ENCODE data around the gene STARD10. TPM values are rescaled to one million over a fixed set of nuclear protein-coding genes. Genes with fewer than 3 reads are reported as not detected.

Gene STARD10
- total and polyA plus RNA-seq, 9 of the 15 experiments (the other 6 are each of a cell fraction or from before 2014, with no cell fraction given): 0.15 to 52.9 (median 32.3) TPM

DNA sequence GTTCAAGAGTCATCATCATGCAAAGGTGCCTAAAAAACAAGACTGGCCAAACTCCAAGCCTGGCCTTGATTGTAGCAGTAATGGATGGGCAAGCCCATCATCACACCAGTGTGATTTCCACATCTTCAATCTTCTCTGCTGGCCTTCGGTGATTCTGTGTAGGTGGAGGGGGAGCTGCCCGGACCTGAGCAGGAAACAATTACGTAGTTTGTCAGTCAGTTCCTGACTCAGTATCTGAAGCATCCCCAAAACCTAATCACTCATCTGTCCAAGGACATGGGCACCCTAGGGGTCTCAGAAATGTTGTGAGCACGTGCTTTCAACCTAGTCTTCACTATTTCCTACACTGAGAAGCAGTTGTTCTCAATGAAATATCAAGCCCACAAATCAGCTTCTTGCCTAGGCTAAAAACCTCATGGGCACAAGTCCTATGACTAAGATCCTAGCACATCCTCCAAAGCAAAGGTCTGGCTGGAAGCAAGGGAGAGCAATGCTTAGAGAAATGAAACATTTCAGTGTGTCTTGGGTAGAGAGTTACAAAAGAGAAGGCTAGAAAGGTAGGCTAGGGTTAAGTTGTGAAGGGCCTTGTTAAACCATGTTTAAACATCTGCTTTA, 45.0 kb upstream of the STARD10 start:
- intact Hi-C loops (cut with micrococcal nuclease) (loop anchor here (10.0 kb wide), 1 partner anchor 254 kb away; no protein-coding TSS in a partner anchor), in situ Hi-C loops (cut with MboI) (no loop called here)
- no peak overlapping the region for H3K4me2 ChIP-seq (ENCODE audit: insufficient read depth, low read length)
- H3K27me3 ChIP-seq (ENCODE audit: control insufficient read depth in 2 of 2, insufficient read depth in 2 of 2, low read length in 2 of 2): no peaks in the 10 kb centered on the region
- H3K79me2 ChIP-seq (ENCODE audit: control insufficient read depth, insufficient read depth, low read length): no peaks in the 10 kb centered on the region
- ChIA-PET POLR2A (no interaction called here), CTCF (ENCODE audit: low intra/inter-chr PET ratio) (no interaction called here)
- no peaks in the 10 kb centered on the region for H3K9me3 ChIP-seq (replicated peaks; ENCODE audit: control insufficient read depth, insufficient read depth, low read depth, low read length)
- FAIRE-seq (no peak), ATAC-seq (no peak), DNase-seq (ENCODE audit: extremely low read depth in 1 of 4, low spot score in 3 of 4) (no peak)
- peaks cover 12% of the 10 kb centered on the region; the same call in 1 of the 3 replicates for H3K36me3 ChIP-seq (ENCODE audit: control insufficient read depth, insufficient read depth, low read length)
- H3K4me1 ChIP-seq (replicated peaks in 1 of 2; ENCODE audit: control insufficient read depth in 2 of 2, insufficient read depth in 2 of 2, low read length in 2 of 2): no peaks in the 10 kb centered on the region; a peak in 2 of 5 replicates
- H4K20me1 ChIP-seq (replicated peaks; ENCODE audit: control insufficient read depth, insufficient read depth, low read length): 0 out of 2 replicates have a peak, but pooled peaks cover 3% of the 10 kb centered on the region
- no peak for TF ChIP-seq ZNF445 (CRISPR knock-in tag; IDR thresholded peaks at IDR 0.05; ENCODE audit: low read depth)
- no peak for TF ChIP-seq PCBP1 (IDR thresholded peaks at IDR 0.05; ENCODE audit: low read depth, low read length, poor library complexity, severe bottlenecking)
- TF ChIP-seq EWSR1 (IDR thresholded peaks at IDR 0.05; ENCODE audit: borderline replicate concordance, low read depth, partially characterized antibody): no peak
- TF ChIP-seq ZNF274 (IDR thresholded peaks at IDR 0.05; ENCODE audit: borderline replicate concordance, low read depth, low read length): no peak
- no TSS peak for BruUV-seq (replicated peaks)
- no peaks in the 10 kb centered on the region for H3K9me1 ChIP-seq (ENCODE audit: control insufficient read depth, insufficient read depth, low read length)
- no peak overlapping the region for H3K4me3 ChIP-seq
- H3K9ac ChIP-seq (ENCODE audit: insufficient read depth in 1 of 2, low read depth in 2 of 2, low read length in 2 of 2): no peak overlapping the region
- no peak overlapping the region for H2AFZ ChIP-seq (ENCODE audit: low read depth, low read length)
- no peak overlapping the region for H3K27ac ChIP-seq (ENCODE audit: extremely low read depth, low read depth, low read length)
- WGBS (ENCODE audit: insufficient coverage, low coverage, missing lambda C conversion rate): 60% methylated on average over 4 of the region's 4 CpGs

DNA sequence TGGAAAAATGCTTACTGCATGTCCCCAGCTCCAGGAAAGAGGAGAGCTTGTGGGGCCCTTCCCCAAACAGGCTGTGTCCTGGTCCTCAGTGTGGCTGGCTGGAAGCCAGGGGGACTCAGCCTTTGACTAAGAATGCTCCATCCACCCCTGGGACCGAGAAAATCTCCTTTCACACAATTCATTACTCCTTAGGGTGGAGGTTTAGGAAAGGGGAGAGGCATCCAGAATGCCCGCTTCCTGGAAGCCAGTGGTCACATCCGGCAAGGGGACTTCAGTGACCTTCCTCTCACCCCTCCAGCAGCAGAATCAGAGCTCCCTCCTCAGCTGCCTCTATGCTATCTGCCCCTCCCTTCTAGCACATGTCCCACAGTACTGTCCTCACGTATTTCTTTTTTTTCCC, 42.3 kb upstream of the STARD10 start:
- H3K9me3 ChIP-seq (replicated peaks; ENCODE audit: control insufficient read depth, insufficient read depth, low read depth, low read length): no peaks in the 10 kb centered on the region
- WGBS (ENCODE audit: insufficient coverage, low coverage, missing lambda C conversion rate): 35% methylated on average over 4 of the region's 4 CpGs
- peaks cover 12% of the 10 kb centered on the region; the same call in 1 of the 3 replicates for H3K36me3 ChIP-seq (ENCODE audit: control insufficient read depth, insufficient read depth, low read length)
- DNase-seq (ENCODE audit: extremely low read depth in 1 of 4, low spot score in 3 of 4) (no peak), FAIRE-seq (no peak), ATAC-seq (no peak)
- H2AFZ ChIP-seq (ENCODE audit: low read depth, low read length): no peak overlapping the region
- BruUV-seq (replicated peaks): no TSS peak
- H3K4me3 ChIP-seq: no peak overlapping the region
- CTCF ChIA-PET (ENCODE audit: low intra/inter-chr PET ratio): interaction anchor here (0.7 kb wide), 1 partner anchor 67 kb away, joined by 3 read pairs; no protein-coding TSS in a partner anchor
- TF ChIP-seq ZNF668 (CRISPR knock-in tag; IDR thresholded peaks at IDR 0.05): no peak
- TF ChIP-seq PHF20 (IDR thresholded peaks at IDR 0.05; ENCODE audit: partially characterized antibody): no peak
- TF ChIP-seq DPF2 (IDR thresholded peaks at IDR 0.05): no peak
- peak; percentile 56 for TF ChIP-seq NFIC (IDR thresholded peaks at IDR 0.05)
- POLR2A ChIA-PET: interaction anchor here (0.7 kb wide), 1 partner anchor 236 kb away, joined by 3 read pairs; no protein-coding TSS in a partner anchor
- H3K9me1 ChIP-seq (ENCODE audit: control insufficient read depth, insufficient read depth, low read length): no peaks in the 10 kb centered on the region
- peaks cover 0 to 5% of the 10 kb centered on the region in 2 experiments; a peak in 3 of 5 replicates for H3K4me1 ChIP-seq (replicated peaks in 1 of 2; ENCODE audit: control insufficient read depth in 2 of 2, insufficient read depth in 2 of 2, low read length in 2 of 2)
- intact Hi-C loops (cut with micrococcal nuclease): loop anchor here (10.0 kb wide), 1 partner anchor 251 kb away; no protein-coding TSS in a partner anchor
- H3K4me2 ChIP-seq (ENCODE audit: insufficient read depth, low read length): no peak overlapping the region
- H3K9ac ChIP-seq (ENCODE audit: insufficient read depth in 1 of 2, low read depth in 2 of 2, low read length in 2 of 2): no peak overlapping the region
- H3K79me2 ChIP-seq (ENCODE audit: control insufficient read depth, insufficient read depth, low read length): no peaks in the 10 kb centered on the region
- H3K27me3 ChIP-seq (ENCODE audit: control insufficient read depth in 2 of 2, insufficient read depth in 2 of 2, low read length in 2 of 2): no peaks in the 10 kb centered on the region
- H3K27ac ChIP-seq (ENCODE audit: extremely low read depth, low read depth, low read length): no peak overlapping the region
- in situ Hi-C loops (cut with MboI): no loop called here
- 0 out of 2 replicates have a peak, but pooled peaks cover 3% of the 10 kb centered on the region for H4K20me1 ChIP-seq (replicated peaks; ENCODE audit: control insufficient read depth, insufficient read depth, low read length)

All from K562 (cell line).